GM19397 (cell line): ENCODE data around the gene HJURP.

ENCODE experiments used
- ATAC-seq: cut with Tn5 transposase; IDR thresholded peaks from one replicate; pipeline ENCODE4 v1.9.1; 2021; ENCODE audit warnings: mild to moderate bottlenecking, moderate library complexity; ENCODE audit not compliant: unreplicated experiment

HJURP gene

DNA sequence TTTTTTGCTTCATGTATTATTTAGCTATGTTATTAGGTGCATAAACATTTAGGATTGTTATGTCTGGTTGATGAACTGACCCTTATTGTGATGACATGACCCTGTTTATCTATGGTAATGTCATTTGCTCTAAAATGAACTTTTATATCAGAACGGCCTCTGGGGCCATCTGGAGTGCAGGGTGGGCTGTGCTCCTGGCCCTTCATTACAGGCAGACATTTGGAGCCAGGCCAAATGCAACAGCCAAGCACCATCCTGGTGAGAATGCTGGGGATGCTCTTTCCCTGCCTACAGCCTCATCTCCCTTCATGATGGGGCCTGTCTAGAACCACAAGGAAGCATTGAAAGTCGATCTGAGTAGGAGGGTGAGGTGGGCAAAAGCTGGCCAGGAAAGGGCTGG, 38.0 kb downstream of the HJURP start:
- ATAC-seq: no peak

- no peak for ATAC-seq
These were observed 38.5 kb downstream of the HJURP start for GRCh38 chr2:233815861-233816260.

- no peak for ATAC-seq
These were observed 40.1 kb downstream of the HJURP start for GRCh38 chr2:233814056-233814835.

- no peak for ATAC-seq
These were observed 40.9 kb downstream of the HJURP start for GRCh38 chr2:233813236-233814055.

DNA sequence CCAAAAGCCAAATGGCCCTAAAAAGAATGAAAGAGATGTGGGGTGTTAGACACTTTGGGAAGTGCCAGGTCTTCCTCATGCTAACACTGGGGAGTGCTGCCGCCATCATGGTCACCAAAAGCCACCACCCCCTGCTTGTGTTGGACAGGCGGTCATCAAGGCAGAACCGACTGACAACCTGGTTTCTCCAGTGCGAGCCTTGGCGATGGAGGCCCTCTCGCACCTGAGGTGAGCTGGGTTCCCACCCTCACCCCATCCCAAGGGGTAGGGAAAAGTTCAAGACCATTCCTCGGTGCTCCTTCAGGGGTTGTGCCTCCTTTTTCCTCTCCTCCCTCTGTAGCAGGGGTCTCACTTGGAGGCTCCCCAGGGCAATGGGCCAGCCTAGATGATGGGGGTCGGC, 42.6 kb downstream of the HJURP start:
- ATAC-seq: no peak

DNA sequence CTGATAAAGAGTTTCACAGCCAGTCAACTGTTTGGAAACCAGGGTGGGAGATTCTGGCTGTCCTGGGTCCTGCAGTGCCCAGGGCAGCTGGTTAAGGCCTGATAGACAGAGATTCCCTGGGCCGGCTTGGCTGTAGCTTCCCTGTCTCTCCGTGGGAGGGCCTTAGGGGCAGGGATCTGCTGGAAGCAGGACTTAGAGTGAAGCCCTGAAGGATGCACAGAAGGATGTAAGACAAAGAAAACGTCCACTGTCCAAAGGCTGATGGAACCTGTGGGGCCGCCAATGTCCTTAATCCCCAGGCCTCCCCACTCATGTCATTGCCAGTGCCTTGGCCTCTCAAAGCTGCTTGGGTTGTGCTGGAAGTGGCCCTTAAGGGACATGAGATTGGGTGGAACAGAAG, 43.2 kb downstream of the HJURP start:
- no peak for ATAC-seq

- ATAC-seq: no peak
These were observed 44.0 kb downstream of the HJURP start for GRCh38 chr2:233810385-233810784.

DNA sequence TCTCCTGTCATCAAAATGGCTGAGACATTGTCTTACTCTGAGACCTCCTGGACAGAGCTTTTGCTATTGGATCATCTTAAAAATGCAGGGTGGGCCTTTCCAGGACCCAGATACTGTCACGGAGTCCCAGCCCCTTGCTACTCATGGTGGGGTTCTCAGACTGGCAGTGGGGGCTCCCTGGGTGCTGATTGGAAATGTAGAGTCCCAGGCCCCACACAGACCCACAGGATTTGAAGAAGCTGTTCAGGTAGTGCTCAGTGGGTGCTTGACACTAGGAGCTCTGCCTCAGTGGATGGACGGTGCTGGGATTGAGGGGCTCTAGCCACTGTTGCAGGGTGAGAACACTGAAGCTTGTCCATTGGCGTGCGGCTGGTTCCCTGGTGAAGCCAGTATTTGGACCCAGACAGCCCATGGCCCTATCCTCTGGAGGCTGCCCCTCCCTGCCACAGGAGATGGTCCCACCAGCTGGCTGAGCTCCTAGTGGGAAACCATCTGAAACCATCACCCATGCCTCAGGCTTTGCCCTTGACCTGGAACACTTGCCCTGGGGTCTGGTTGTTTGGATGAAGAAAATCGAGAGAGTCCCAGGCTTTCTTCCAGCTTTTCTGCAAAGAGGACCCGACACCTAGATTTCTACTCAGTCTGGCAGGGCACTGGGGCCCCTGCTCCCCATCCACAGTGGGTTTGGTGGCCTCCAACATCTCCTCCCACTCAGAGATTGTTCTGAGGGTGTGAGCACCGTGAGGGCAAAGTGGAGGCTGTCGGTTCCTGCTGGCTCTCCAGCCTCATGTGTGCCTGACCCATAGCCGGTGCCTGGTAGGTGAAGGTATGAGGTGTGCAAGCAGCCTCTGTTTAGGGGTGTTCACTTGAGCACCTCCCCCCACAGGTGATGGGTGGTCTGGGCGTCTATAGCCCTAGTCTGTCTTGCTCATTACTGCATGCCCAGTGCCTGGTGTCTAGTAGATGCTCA, 46.1 kb downstream of the HJURP start:
- ATAC-seq: no peak

GRCh38 chr2:233807215-233807865, 47.0 kb downstream of the HJURP start:
- ATAC-seq: no peak

- ATAC-seq: no peak
These were observed 50.3 kb downstream of the HJURP start for GRCh38 chr2:233803994-233804393.

- ATAC-seq: no peak
These were observed 50.9 kb downstream of the HJURP start for GRCh38 chr2:233803292-233803911.

DNA sequence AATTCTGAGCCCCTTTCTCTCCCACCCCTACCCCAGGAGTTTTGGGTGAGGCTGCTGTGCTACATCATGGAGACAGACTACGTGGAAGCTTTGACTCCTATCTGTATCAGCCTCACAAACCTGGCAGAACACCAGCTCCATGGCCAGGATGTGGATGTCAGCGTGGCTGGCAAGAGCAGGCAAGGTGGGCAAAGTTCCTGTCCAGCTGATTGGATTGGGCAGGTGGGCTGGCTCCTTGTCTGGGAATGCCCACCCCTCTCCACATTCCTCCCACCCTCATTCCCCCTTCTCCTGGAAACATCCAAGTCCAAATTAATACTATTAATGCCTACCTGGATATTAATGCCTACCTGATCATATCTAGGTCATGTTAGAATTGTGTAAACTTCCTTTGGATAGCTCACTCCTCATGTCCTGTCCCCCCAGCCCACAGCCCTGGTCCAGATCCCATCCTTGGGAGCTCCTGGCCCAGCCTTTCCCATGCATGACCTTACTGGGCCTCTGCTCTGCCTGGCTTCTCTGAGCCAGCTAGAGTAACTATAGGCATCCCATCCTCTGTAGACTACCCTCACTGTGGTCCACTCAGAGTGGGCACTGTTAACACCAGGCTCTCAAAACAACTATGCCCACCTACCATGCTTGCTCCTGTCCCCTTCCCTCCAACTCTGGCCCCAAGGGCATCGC, 52.1 kb downstream of the HJURP start:
- ATAC-seq: no peak

DNA sequence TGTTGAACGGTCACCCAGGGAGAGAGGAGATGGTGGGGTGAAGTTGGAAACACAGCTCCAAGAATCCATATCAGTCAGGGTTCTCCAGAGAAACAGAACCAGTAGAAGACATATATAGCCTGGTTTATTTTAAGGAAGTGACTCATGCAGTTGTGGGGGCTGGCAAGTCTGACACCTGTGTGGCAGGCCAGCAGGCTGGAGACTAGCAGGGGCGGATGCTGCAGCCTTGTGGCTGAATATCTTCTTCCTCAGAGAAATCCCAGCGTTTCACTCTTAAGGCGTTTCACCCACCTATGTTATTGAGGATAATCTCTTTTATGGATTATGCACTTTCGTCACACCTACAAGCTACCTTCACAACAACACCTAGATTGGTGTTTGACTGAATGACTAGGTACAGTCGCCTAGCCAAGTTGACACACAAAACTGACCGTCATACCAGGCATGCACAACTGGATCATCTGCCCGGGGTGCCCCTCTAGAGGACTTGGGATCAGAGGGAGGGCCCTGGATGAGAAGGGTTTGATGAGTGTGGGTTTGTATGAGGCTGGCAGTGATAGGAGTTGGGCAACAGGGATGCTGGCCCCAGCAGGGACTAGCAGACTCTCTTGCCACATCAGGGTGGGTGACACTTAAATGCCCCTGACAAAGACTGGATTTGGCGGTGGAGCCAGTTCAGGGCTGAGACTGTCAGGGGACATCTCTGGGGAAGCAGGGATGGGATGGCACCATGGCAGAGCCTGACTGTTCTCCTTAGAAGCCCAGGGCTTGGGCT, 52.8 kb downstream of the HJURP start:
- ATAC-seq: no peak

DNA sequence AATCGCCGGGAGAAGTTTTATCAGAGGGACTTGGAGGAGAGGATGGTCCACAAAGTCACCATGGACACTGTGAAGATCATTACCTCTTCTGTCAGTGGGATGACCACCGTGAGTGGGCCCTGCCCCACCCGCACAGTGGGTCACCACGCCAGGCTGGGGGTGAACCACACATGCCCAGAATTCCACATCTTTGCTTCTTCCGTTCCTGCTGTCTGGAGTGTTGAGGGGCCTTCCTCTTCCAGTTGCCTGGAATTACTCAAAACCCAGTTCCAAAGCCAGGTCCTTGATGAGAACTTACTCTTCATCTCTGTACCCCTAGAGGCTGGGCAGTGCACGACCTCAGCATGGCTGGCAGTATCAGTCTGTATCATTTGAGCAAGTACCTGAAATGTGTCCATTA, 54.1 kb downstream of the HJURP start:
- ATAC-seq: no peak

- ATAC-seq: no peak
These were observed 54.6 kb downstream of the HJURP start for GRCh38 chr2:233799716-233800115.

DNA sequence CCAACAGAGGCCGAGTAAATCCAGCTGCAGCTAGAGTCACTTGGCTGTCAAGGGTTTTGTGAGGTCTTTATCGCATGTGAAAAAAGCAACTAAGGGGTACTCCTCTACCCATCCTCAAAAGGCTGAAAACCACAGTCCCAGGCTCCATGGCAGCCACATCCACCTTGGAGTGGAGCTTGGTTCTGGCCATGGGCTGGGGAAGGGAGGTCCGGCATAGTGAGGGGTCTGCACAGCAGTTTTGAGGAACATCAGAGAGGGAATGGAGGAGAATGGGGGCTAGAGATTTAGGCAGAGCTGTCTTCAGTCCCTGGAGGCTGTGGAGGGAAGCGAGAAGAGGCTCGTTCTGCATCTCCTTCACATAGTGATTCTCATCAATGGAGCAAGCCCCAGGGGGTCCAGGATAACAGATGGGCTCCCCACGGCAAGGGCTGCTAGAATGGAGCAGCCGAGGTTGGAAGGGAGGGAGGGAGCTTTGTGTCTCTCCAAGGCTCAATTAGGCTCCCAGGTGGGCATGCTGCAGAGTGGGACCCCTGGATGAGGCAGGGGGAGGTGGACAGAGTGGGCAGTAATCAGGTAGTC, 55.2 kb downstream of the HJURP start:
- ATAC-seq: no peak

GRCh38 chr2:233798335-233799086, 55.8 kb downstream of the HJURP start:
- no peak for ATAC-seq

DNA sequence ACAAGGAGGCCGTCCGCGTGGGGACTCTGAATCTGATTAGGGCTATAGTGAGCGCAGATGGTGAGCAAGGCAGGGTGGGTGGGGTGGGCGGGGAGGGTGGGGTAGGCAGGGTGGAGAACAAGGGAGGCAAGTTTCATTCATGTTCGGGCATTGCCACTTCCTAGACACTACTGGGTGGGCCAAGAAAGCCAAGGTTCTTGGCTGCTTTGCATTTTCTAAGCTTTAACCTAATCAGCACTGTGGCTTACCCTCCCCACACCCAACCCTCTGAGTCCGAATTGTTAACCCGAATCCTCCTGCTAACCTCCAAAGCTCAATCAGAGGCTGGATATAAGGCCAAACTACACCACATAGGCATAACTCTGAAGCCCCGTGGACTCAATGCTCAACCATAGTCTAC, 58.1 kb downstream of the HJURP start:
- ATAC-seq: no peak
